GM21576 (cell line): ENCODE results near the gene PRKAG1.

ENCODE experiments used
- ATAC-seq: cut with Tn5 transposase; IDR thresholded peaks from one replicate; pipeline ENCODE4 v1.9.1; 2021; ENCODE audit warnings: mild to moderate bottlenecking, moderate library complexity; ENCODE audit not compliant: unreplicated experiment

The PRKAG1 gene

GRCh38 chr12:48969160-48969771 lies 49.3 kb downstream of the PRKAG1 start:
- ATAC-seq: no peak

DNA sequence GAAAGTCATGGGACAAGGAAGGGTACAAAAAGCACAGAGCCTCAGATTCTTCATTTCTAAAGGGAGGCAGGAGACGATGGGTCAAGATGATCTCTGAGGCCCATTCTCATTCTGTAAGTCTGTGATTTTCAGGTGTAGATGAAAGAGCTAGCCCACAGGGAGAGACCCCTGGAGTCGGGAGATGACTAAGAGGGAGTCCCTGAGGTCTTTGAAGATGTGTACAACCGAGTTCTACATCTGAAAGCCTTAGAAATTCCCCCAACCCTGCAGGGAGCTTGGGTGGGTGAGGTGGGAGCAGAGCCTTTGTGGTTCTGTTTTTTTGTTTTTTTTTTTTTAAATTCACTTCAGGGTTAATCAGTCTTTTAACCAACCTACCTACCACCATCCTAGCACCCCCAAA lies 50.1 kb downstream of the PRKAG1 start:
- no peak for ATAC-seq

GRCh38 chr12:48967991-48968390 lies 50.6 kb downstream of the PRKAG1 start:
- no peak for ATAC-seq

DNA sequence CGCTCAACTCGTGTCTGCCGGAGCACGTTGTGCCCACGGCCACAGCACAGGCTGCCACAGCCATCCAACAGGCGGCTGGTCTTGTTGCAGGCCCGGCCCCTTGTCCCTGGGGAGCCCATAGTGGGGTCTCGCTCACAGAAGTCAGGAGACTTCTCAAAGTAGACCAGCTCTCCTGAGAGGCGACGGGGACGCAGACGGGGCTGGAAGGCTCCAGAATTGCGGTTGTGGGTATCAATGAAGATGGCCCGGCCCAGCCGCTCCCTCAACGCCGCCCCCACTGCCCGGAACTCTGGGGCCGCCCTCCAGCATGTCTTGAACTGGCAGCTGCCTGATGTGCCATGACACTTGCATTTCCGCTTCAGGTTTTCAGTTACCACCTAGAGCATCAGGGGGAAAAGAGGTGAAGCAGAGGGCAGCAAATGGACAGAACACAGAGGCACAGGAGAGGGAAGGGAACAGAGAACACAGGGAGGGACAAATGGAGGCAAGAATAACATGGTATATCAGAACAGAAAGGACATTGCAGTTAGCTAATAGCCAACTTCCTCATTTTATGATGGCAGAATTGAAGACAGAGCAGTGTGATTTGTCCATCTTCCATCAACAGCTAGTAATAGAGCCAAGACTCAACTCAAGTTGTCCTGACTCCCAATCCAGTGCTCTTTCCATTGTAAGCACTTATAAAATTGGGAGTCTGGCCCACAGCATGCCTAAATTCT lies 52.2 kb downstream of the PRKAG1 start:
- no peak for ATAC-seq

GRCh38 chr12:48965298-48965838 lies 53.2 kb downstream of the PRKAG1 start:
- ATAC-seq: no peak

DNA sequence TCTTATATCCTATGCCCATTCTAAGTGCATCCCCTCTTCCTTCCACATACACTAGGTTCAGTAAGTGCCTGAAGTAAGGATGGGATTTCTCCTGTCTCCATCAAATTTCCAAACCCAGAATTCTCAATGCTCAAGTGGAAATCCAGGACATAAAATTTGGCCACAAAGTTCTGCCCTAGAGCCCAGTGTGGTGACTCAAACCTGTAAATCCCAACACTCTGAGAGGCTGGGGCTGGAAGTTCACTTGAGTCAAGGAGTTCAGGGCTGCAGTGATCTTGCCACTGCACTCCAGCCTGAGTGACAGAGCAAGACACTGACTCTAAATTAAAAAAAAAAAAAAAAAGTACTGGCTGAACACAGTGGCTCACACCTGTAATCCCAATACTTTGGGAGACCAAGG lies 56.8 kb downstream of the PRKAG1 start:
- ATAC-seq: no peak

DNA sequence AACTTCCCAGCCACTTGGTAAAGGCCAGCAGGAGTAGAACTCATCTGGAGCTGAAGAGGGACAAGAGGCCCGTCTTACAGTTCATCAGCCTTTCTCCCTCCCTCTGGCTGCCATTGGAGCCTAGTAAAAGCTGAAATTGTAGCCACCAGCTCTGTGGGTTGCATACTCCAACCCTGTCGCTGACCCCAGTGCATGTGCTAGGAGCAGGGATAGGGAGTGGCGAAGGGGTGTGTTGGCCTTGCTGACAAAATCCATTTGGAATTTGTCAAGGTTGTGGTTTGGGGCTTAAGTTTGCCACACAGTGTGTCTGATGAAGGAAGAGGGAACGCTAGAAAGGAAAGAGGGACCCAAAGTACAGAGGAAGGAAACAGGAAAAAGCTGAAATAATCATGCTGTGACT lies 57.2 kb downstream of the PRKAG1 start:
- ATAC-seq: no peak

GRCh38 chr12:48960834-48961233 lies 57.7 kb downstream of the PRKAG1 start:
- ATAC-seq: no peak

DNA sequence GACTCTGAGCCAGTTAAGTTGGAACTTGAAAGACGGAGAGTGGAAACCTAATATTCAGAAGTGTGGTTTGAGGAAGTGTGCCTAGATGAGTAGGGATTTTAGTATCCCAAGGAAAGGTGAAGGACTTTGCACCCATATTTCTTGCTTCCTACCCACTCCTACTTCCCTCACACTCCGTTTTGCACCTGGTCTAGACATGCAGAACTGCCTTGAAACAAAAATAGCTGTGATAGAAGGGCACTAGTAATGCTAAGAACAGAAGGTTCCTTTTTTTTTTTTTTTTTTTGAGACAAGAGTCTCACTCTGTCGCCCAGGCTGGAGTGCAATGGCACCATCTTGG lies 60.6 kb downstream of the PRKAG1 start:
- ATAC-seq: no peak

DNA sequence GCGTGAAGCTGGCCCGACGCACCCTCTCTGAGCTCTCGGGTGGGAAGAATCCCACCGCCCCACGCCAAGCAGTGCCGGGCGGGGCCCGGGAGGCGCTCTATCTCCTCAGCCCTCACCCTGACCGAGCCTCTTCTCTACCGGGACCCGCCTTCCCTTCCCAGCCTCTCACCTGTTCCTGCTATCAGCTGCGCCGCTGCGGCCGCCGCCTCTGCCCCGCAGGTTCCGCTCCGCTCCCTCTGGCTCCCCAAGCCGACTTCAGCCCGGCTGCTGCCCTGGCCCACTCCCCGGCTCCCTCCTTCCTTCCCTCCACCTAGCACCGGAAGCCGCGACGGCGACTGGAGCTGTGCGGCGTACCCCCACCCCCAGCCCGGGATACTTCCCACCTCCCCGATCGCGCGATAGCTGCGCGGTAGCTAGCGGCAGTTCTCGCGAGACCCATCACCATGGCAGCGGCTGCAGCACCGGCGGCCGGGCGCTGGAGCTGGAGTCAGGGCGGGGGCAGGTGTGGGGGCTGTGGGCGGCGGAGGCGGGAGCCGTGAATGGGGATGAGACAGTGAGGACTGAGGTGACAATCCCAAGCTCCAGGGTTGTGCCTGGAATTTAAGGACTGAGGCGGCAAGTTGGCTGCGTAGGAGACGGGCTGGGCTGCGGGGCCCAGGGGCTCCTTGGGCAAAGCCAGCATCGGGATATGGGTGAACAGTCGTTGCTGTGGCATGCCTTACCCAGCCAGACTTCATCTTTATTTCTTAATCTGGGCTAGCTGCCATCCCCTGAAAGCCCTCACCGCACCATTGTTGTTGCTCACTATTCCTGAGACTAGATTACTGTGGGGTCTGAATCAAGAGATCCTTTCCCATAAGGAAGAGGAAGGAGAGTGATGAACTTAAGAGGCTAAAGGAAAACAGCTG lies 61.2 kb downstream of the PRKAG1 start, which contains the start of gene ARF3:
TSS of gene ARF3 (minus strand) at position 347 of the 908 bp plus-strand sequence. CDS start 16,392 bp downstream, outside the sequence.
- ATAC-seq: peak; percentile 87

DNA sequence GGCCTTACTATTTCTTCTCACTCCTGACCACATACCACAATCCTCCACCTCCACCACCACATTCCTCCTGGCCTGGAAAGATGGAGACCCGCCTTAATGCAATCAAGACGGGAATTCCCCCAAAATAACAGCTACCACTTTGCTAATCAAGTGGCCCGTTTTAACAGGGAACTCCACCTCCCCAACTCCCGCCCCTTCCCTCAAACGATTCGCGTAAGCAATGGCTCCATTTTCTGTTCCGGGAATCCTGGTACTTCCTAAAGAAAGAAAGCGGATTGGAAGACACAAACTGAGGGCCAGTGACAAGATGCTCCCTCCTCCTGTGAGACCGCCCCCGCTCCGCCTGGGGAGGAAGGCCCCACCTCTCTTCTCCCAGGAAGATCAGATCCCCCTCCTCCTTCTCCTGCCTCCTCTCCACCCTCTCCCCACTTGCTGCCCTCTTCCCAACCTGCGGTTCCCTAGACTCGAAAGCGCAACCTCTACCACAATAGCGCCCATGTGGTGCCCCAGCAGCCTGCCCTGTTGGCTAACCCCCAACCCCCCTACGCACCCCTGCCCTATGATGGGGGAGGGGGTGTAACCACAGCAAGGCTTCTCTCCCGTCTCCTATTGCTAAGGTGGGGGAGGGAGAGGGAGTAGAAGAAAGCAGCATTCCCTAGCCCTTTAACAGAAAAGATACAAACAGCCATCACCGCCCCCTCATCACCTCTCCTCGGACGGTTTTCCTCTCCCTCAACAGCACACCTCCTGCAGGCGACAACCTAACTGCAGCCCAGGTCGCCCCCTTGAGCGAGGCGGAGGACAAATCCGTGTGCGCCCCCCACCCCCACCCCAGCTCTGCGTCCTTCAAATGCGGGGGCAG lies 62.1 kb downstream of the PRKAG1 start:
- ATAC-seq: no peak

DNA sequence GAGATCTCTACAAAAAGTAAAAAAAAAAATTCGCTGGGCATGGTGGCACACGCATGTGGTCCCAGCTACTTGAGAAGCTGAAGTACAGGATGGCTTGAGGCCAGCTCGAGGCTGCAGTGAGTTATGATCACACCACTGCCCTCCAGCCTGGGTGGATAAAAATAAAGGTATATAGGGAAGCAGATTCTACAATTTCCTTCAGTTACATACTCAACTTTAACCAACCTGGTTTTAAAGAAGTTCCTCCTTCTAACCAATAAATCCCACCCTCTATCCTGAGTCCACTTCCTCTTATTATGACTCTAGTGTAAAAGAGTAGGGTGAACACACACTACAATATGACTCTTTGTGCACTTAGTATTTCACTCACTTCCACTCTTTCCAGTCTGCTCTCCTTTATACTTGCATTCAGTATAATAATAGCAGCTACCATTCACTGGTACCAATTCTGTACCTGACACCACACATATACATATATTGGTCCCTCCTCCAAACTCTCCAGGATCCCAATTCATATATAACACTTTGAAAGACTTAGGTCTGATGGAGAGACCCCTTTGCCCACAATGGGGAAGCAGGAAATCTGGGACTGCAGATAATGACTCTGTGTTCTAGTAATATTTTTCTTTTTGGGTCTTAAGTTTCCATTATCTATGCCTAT lies 63.6 kb downstream of the PRKAG1 start:
- no peak for ATAC-seq

DNA sequence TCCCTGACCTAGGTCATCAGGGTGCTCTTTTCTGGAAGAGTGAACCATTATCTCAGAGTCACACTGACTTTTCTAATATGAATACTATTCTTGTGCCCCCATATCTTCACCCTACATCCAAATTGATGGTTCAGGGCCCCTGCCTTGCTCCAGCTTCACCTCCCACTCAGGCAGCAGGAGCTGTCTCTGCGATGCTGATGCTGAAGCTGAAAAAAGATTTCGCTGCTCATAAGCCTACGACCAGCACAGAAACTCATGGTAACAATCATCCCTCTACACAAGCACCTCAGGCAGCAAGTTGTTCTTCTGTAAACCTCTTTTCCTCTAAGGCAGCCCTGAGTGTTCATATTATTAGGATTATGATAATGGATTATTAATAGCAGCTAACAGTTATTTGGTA lies 64.5 kb downstream of the PRKAG1 start:
- ATAC-seq: no peak

DNA sequence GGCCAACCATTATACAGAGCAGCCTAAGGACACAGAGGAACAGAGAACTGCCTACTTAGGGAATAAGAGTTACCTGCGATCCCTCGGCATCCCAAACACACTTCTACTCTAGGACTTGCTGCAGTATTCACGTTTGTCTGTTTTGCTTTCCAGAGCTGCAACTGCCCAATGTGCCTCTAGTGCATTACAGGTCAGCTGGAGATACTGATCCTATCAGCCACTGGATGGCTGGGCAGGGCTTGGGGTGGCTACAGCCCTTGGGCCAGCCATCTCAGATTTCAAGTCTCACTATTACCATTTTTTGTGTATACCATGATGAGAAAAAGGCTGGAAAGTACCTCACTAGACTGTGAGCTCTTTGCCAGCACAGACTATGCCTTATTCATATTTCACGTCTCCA lies 65.9 kb downstream of the PRKAG1 start:
- no peak for ATAC-seq
